ENCODE data around the gene CACNG5.

The CACNG5 gene

GRCh38 chr17:66910651-66911285, 75.9 kb downstream of the CACNG5 start:
- DNase-seq (ENCODE audit: low spot score) = no peak
- Histone ChIP-seq H3K4me3 (no peak overlapping the region), H3K27ac (no peak overlapping the region)
- TF ChIP-seq CTCF (IDR thresholded peaks at IDR 0.05) = no peak

GRCh38 chr17:66915204-66915611, 80.3 kb downstream of the CACNG5 start:
- H3K4me3 ChIP-seq = no peak overlapping the region
- no peak overlapping the region for H3K27ac ChIP-seq
- TF ChIP-seq CTCF (IDR thresholded peaks at IDR 0.05) = no peak
- DNase-seq (ENCODE audit: low spot score) = no peak

GRCh38 chr17:66915792-66916191, 80.9 kb downstream of the CACNG5 start:
- no peak overlapping the region for H3K27ac ChIP-seq
- no peak for DNase-seq (ENCODE audit: low spot score)
- H3K4me3 ChIP-seq = no peak overlapping the region
- TF ChIP-seq CTCF (IDR thresholded peaks at IDR 0.05) = no peak

GRCh38 chr17:66916946-66917345, 82.0 kb downstream of the CACNG5 start:
- TF ChIP-seq CTCF (IDR thresholded peaks at IDR 0.05) = no peak
- H3K27ac ChIP-seq = no peak overlapping the region
- DNase-seq (ENCODE audit: low spot score) = no peak
- H3K4me3 ChIP-seq = no peak overlapping the region

GRCh38 chr17:66918896-66919295, 84.0 kb downstream of the CACNG5 start:
- no peak overlapping the region for H3K27ac ChIP-seq
- H3K4me3 ChIP-seq = no peak overlapping the region
- no peak for TF ChIP-seq CTCF (IDR thresholded peaks at IDR 0.05)
- DNase-seq (ENCODE audit: low spot score) = no peak

- no peak for DNase-seq (ENCODE audit: low spot score)
- H3K4me3 ChIP-seq = no peak overlapping the region
- no peak overlapping the region for H3K27ac ChIP-seq
- TF ChIP-seq CTCF (IDR thresholded peaks at IDR 0.05) = no peak
These were observed 85.5 kb downstream of the CACNG5 start for GRCh38 chr17:66920435-66920834.

GRCh38 chr17:66920950-66921349, 86.0 kb downstream of the CACNG5 start:
- TF ChIP-seq CTCF (IDR thresholded peaks at IDR 0.05) = no peak
- no peak for DNase-seq (ENCODE audit: low spot score)
- no peak overlapping the region for H3K27ac ChIP-seq

More at GRCh38 chr17:66920950-66921349, 86.0 kb downstream of the CACNG5 start:
- no peak overlapping the region for H3K4me3 ChIP-seq

Measured in coronary artery (tissue), 2 donors.